SU-DHL-6 (cell line): Measurements from ENCODE around the gene TMEM30B.

Experiments
- H2AFZ ChIP-seq: fragments of 200-600 bp; sonication (generic); 2 replicates; pipeline ENCODE4 v1.6.1; 2014; ENCODE audit warnings: low read depth, mild to moderate bottlenecking, moderate library complexity, mixed read lengths, antibody characterized with exemption, low read length; ENCODE audit not compliant: severe bottlenecking
- H3F3A ChIP-seq: fragments of 200-600 bp; shearing (Covaris generic); 2 replicates; pipeline ENCODE4 v1.6.0; 2016; ENCODE audit warnings: antibody characterized with exemption, mild to moderate bottlenecking; ENCODE audit not compliant: insufficient read depth
- H3K27ac ChIP-seq: fragments of 200-600 bp; sonication (generic); 2 replicates; pipeline ENCODE4 v1.5.1; 2016; ENCODE audit warnings: low read depth, mild to moderate bottlenecking, low read length, moderate library complexity, mixed read lengths
- H3K27me3 ChIP-seq: fragments of 200-600 bp; sonication (generic), shearing (Covaris generic); 2 replicates; pipeline ENCODE4 v1.6.0; 2014; ENCODE audit warnings: mild to moderate bottlenecking, low read length
- H3K36me3 ChIP-seq: fragments of 200-600 bp; sonication (generic); 2 replicates; pipeline ENCODE4 v1.6.1; 2014; ENCODE audit warnings: mild to moderate bottlenecking, low read length, mixed read lengths
- H3K4me2 ChIP-seq: fragments of 300-600, 200-600 bp; shearing (Covaris generic), sonication (generic); 2 replicates; pipeline ENCODE4 v1.6.0; 2014; ENCODE audit warnings: low read length, low read depth, mild to moderate bottlenecking; ENCODE audit not compliant: poor library complexity, severe bottlenecking
- H3K4me3 ChIP-seq: fragments of 200-600 bp; sonication (generic); 2 replicates; pipeline ENCODE4 v1.5.1; 2014; ENCODE audit warnings: antibody characterized with exemption, low read length, mild to moderate bottlenecking, mixed read lengths; ENCODE audit not compliant: insufficient read depth, poor library complexity, severe bottlenecking
- H3K79me2 ChIP-seq: fragments of 200-600 bp; sonication (generic); 2 replicates; pipeline ENCODE4 v1.6.1; 2014; ENCODE audit warnings: mild to moderate bottlenecking, low read length, moderate library complexity; ENCODE audit not compliant: insufficient read depth
- H3K9ac ChIP-seq: fragments of 200-600 bp; sonication (generic); 2 replicates; pipeline ENCODE4 v1.7.0; 2014; ENCODE audit warnings: mild to moderate bottlenecking, low read length
- H3K9me2 ChIP-seq: fragments of 200-600 bp; sonication (generic); replicated peaks from 2 replicates; pipeline ENCODE4 v1.6.1; 2014; ENCODE audit warnings: low read length; ENCODE audit not compliant: insufficient read depth
- H3K9me3 ChIP-seq: fragments of 200-600 bp; sonication (generic); 2 replicates; pipeline ENCODE4 v1.6.1; 2014; ENCODE audit warnings: low read length, mixed read lengths; ENCODE audit not compliant: insufficient read depth
- H4K20me1 ChIP-seq: fragments of 200-600 bp; sonication (generic); 2 replicates; pipeline ENCODE4 v1.6.1; 2014; ENCODE audit warnings: low read depth, mild to moderate bottlenecking, antibody characterized with exemption, low read length, moderate library complexity, mixed read lengths
- CTCF ChIP-seq: fragments of 200-600 bp; sonication (generic); IDR thresholded peaks from one replicate; pipeline ENCODE4 v1.5.1; 2017; ENCODE audit warnings: antibody characterized with exemption, mild to moderate bottlenecking, low read length, moderate library complexity; ENCODE audit not compliant: insufficient read depth, poor library complexity, severe bottlenecking
- EZH2phosphoT487 ChIP-seq: fragments of 200-600 bp; sonication (generic), shearing (Covaris generic); conservative IDR thresholded peaks from 2 replicates; pipeline ENCODE4 v1.6.1; 2018; ENCODE audit warnings: mild to moderate bottlenecking, antibody characterized with exemption, low read length, moderate library complexity, mixed read lengths

The TMEM30B gene

GRCh38 chr14:61233436-61233956, 47.6 kb downstream of the TMEM30B start:
- Histone ChIP-seq H3K4me3 (no peak overlapping the region), H2AFZ (no peak overlapping the region), H3K4me2 (no peak overlapping the region), H3K9me3 (no peaks in the 10 kb centered on the region), H4K20me1 (no peaks in the 10 kb centered on the region), H3K9me2 (no peaks in the 10 kb centered on the region), H3K79me2 (no peaks in the 10 kb centered on the region), H3K27ac (no peak overlapping the region), H3F3A (no peaks in the 10 kb centered on the region), H3K36me3 (no peaks in the 10 kb centered on the region), H3K9ac (no peak overlapping the region), H3K27me3 (0 out of 2 replicates have a peak, but pooled peaks cover 2% of the 10 kb centered on the region)
- TF ChIP-seq CTCF (no peak), EZH2phosphoT487 (no peak)

GRCh38 chr14:61231810-61232209, 49.3 kb downstream of the TMEM30B start:
- Histone ChIP-seq H3K4me3 (no peak overlapping the region), H3K27me3 (0 out of 2 replicates have a peak, but pooled peaks cover 2% of the 10 kb centered on the region), H4K20me1 (no peaks in the 10 kb centered on the region), H3K79me2 (no peaks in the 10 kb centered on the region), H3K27ac (no peak overlapping the region), H3F3A (no peaks in the 10 kb centered on the region), H3K9me2 (no peaks in the 10 kb centered on the region), H3K36me3 (no peaks in the 10 kb centered on the region), H3K9ac (no peak overlapping the region), H2AFZ (no peak overlapping the region), H3K9me3 (no peaks in the 10 kb centered on the region), H3K4me2 (no peak overlapping the region)
- TF ChIP-seq EZH2phosphoT487 (no peak), CTCF (no peak)

GRCh38 chr14:61229981-61230380, 51.2 kb downstream of the TMEM30B start:
- Histone ChIP-seq H3K27me3 (0 out of 2 replicates have a peak, but pooled peaks cover 2% of the 10 kb centered on the region), H3K4me2 (no peak overlapping the region), H3K9ac (no peak overlapping the region), H3K36me3 (no peaks in the 10 kb centered on the region), H3K9me3 (no peaks in the 10 kb centered on the region), H3K4me3 (no peak overlapping the region), H3K9me2 (no peaks in the 10 kb centered on the region), H3F3A (no peaks in the 10 kb centered on the region), H4K20me1 (no peaks in the 10 kb centered on the region), H3K27ac (no peak overlapping the region), H2AFZ (no peak overlapping the region), H3K79me2 (no peaks in the 10 kb centered on the region)
- TF ChIP-seq EZH2phosphoT487, result no peak
- no peak for TF ChIP-seq CTCF
